ENCODE measurements around the gene RNASE2.
"Not testable (repeated sequence)": the region's sequence is repeated elsewhere in the genome, so short reads cannot be mapped to it uniquely, and the experiment has no call there.

The RNASE2 gene

DNA sequence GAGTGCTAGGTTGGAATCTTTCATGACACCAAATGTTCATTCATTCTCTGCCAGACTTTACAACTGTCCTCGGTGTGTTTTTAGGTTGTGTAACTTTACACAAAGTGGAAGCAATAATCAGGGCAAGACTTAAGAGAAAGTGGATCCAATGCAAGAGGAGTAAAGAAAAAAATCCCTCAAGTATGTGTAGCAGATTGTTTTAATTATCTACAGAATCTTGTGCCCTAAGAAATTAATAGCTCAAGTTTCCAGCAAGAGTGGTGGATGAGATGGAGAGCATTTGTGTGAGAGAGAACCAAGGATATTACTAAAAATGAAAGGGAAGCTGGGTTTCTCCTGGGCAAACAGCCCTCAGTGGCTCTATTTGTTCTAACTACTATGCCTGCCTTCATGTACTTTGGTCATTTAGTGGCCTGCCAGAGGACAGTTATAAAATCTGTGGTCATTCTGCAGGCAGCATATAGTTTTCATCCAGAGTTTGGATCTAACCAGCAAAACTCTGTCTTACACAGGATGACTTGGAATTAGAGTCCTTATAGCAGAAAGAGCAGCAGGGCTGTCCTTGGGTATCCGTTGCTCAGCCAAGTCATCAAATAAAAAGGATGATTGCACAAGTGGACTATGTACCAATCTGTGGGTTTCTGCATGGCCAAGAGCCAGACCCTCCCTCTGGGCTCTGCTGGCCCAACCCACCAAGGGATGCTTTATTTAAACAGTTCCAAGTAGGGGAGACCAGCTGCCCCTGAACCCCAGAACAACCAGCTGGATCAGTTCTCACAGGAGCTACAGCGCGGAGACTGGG is at the start of gene RNASE2:
Gene RNASE2 (plus strand): TSS at position 752 of the 802 bp plus-strand sequence. CDS start 285 bp downstream, outside the sequence.
- not testable (repeated sequence) for DNase-seq (ENCODE audit: low spot score)

DNA sequence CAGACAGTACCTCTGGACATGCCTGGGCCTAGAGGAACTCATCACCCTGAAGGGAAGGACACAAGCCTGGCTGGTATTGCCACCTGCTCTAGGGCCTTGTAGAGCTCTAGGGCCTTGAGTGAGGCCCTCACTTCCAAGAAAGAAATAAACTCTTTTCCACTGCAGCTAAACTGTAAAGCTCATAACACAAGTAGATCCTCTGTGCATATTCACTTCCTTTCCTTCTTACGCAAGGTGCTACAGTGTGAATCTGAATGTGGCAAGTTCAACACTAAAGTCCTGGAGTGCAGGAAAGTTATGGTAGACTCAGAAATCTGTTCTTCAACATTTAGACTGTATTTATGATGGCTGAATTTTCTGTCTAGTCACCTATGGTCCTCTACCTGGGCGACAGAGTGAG is 49.6 kb upstream of the RNASE2 start:
- DNase-seq (ENCODE audit: low spot score): no peak

DNA sequence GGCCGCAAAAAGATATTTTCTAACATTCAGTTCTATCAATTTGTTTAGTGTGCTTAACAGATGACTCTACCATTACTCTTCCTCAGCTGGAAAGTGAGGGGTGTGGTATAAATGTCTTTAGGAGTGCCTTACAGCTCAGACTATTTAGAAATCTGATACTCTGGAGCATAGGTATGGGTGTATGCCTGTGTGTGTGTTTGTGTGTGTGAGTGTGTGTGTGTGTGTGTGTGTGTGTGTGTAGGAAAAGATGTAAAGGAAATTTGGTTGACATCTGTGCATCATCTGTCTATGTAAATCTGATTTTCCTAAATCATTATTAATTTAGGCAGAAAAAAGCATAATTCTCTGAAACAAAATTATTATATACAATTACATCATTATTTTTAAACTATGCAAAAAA is 48.1 kb upstream of the RNASE2 start:
- no peak for DNase-seq (ENCODE audit: low spot score)

DNA sequence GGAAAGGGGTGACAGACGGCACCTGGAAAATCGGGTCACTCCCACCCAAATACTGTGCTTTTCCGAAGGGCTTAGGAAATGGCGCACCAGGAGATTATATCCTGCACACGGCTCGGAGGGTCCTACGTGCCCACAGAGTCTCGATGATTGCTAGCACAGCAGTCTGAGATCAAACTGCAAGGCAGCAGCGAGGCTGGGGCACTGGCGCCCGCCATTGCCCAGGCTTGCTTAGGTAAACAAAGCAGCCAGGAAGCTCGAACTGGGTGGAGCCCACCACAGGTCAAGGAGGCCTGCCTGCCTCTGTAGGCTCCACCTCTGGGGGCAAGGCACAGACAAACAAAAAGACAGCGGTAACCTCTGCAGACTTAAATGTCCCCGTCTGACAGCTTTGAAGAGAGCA is 44.5 kb upstream of the RNASE2 start:
- not testable (repeated sequence) for DNase-seq (ENCODE audit: low spot score)

DNA sequence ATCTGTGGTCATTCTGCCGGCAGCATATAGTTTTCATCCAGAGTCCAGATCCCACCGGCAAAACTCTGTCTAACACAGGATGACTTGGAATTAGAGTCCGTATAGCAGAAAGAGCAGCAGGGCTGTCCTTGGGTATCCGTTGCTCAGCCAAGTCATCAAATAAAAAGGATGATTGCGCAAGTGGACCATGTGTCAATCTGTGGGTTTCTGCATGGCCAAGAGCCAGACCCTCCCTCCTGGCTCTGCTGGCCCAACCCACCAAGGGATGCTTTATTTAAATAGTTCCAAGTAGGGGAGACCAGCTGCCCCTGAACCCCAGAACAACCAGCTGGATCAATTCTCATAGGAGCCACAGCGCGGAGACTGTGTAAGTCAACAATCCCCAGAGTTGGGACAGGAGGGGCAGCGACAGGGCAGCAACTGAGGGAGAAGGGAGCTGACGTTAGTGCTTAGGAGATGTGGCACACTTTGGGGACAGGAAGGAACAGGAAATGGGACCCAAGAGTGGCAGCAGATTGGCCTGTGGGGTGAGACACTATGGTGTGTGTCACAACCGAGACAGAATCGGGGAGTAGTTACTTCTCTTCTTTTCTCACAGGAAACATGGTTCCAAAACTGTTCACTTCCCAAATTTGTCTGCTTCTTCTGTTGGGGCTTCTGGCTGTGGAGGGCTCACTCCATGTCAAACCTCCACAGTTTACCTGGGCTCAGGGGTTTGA is 36.1 kb upstream of the RNASE2 start:
- DNase-seq (ENCODE audit: low spot score): not testable (repeated sequence)

DNA sequence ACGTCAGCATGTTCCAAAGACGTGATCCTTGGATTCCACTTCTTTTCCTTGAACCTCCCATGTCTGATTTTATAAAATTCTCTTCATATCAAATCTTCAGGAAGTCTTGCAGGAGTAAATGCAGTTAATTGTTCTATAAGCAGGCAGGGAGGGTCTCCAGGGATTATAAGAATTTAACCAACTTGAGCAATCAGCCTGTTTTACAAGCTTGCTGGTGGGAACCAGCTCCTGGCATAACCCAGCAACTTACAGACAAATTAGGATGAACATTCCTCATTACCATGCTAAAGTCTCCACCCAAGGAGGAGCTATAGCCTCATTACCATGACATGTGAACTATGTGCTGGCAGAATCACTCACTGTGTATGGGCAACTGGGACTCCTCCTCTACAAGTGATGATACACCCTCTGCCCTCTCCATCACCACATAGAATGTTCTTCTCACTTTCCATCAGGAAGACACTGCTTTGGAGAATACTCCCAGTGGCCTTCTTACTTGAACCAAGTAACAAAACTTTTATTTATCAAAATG is 31.5 kb upstream of the RNASE2 start:
- not testable (repeated sequence) for DNase-seq (ENCODE audit: low spot score)

DNA sequence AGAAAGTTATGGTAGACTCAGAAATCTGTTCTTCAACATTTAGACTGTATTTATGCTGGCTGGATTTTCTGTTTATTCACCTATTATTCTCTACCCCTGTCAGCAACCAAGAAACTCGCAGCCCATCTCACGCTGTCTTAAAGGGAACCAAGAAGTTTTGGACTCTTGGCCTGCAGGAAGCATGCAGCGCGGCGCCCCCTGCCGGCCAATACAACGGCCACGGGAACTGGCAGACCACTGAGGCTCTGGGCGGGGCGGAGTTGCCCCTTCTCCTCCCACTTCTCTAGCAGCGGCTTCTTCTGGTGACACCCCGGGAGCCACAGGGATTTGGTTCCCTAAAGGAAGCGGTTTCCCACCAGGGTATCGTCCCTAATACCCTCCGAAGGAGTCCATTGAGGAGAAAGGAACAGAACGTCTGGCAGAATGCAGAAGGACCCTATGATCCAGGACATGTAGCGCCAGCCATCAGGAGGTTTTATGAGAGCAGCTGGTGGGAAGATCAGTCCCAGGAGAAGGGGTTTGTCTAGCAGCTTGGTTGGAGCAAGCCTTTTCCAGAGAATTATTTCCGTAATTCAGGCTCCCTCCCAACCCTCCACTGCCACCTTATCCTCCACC is 21.0 kb upstream of the RNASE2 start:
- no peak for DNase-seq (ENCODE audit: low spot score)

DNA sequence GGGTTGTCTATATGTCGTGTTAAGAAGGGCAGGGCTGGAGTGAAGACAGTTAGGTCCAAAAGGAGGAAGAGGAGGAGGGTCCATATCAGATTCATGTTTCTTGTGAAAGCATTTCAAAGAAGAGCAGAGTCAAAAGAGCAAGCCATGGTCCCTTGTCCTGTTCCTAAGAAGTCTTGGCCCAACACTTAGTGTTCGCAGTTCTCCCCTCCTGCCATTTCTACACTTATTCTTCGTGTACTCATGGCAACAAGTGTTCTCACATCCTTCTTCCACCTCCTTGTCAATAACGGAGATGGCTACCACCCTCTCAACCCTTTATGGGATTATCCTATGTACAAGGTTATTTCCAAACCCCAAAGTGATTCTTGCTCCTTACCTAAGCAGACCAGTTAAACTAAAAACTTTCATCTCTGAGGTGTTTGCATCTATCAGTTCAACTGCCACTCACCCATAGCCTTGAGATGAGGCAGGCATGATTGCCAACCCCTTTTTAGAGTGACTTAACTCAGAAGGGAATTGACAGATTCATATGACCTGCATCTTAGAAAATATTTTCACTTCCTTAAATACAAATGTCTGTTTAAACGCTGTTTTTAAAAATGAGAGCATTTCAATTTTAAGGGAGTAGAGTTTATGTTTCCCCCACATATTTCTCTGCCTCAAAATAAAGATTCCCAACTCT is 19.8 kb upstream of the RNASE2 start:
- no peak for DNase-seq (ENCODE audit: low spot score)

DNA sequence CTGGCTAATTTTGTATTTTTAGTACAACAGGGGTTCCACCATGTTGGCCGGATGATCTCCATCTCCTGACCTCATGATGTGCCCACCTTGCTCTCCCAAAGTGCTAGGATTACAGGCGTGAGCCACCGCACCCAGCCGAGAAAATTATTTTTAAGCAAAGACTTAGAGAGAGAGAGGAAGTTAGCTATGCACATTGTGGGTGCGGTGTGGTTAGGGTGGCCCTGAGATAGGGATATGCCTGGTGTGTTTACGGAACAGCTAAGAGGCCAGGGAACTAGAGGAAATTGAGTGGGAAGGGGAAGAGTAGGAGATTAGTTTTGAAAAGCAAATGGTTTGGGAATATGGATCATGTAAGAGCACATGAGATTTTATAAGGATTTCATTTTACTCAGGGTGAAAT is 10.1 kb upstream of the RNASE2 start:
- not testable (repeated sequence) for DNase-seq (ENCODE audit: low spot score)

DNA sequence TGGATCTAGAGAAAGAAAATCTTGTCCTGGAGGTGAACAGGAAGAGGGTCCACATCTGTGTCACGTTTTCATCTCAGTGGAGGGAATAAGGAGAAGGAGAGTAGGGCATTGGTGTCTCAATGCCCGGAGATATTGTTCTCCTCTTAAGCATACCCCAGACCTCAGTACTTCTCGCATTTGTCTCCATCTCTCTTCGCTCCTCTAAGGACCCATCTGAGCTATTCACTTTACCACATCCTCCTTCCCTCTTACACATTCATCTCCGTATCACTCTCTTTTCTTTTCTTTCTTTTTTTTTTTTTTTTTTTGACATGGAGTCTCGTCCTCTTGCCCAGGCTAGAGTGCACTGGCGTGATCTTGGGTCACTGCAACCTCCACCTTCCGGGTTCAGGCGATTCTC is 8.6 kb upstream of the RNASE2 start:
- DNase-seq (ENCODE audit: low spot score): not testable (repeated sequence)

DNA sequence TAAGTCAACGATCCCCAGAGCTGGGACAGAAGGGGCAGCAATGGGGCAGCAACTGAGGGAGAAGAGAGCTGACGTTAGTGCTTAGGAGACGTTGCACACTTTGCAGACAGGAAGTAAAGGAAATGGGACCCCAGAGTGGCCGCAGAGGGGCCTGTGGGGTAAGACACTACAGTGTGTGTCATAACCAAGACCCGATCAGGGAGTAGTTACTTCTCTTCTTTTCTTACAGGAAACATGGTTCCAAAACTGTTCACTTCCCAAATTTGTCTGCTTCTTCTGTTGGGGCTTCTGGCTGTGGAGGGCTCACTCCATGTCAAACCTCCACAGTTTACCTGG is 219 bp downstream of the RNASE2 start:
- not testable (repeated sequence) for DNase-seq (ENCODE audit: low spot score)

DNA sequence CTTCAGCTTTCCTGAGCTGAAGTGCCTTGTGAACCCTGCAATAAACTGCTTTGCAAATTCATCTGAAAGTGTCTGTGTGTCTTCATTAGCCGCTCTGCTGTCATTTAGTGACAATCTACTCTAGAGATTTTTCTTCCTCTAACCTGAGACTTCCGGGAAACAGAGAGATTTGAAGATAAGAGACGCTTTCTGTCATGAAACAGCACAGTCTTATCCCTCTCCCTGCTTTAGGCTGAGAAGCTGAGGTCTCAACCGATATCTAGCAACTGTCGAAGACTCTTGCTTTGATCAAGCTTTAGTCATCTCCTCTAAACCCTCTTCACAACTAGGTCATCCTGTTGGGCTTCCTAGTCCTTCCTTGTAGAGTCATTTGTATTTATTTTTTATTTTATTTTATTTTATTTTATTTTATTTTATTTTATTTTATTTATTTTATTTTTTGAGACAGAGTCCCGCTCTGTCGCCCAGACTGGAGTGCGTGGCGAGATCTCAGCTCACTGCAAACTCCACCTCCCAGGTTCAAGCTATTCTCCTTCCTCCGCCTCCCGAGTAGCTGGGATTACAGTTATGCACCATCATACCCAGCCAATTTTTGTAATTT is 1.2 kb downstream of the RNASE2 start:
- no peak for DNase-seq (ENCODE audit: low spot score)

DNA sequence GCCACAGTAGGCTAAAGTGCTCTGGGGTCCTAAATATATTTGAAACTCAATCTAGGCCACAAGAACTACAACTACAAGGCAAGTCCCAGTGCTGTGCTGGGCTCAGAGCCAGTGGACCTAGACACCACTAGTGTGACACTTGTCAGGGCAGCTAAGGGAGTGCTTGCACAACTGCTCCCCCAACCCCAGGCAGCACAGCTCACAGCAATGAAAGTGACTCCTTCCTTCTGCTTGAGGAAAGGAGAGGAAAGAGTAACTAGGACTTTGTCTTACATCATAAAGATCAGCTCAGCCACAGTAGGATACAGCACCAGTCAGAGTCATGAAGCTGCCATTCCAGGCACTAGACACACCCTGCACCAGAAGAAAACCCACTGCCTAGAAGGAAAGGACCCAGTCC is 3.7 kb downstream of the RNASE2 start:
- not testable (repeated sequence) for DNase-seq (ENCODE audit: low spot score)

DNA sequence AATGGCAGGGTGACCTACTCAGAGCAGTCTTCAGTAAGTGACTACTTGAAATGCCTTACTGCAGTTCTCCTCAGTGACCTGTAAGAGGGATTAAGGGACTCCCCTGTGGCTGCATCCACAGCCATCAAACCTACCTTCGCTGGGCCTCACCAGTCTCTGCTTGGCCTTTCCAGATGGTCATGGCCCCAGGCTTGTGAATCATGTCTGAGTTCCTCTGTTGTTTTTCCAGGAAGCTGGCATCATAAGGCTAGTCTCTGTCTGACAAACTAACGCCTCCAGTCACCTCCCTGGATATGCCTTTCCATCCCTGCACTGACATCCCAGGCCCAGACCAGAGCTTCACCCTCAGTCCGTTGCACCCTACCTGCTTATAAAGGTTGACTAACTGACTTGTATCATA is 14.0 kb downstream of the RNASE2 start:
- no peak for DNase-seq (ENCODE audit: low spot score)

DNA sequence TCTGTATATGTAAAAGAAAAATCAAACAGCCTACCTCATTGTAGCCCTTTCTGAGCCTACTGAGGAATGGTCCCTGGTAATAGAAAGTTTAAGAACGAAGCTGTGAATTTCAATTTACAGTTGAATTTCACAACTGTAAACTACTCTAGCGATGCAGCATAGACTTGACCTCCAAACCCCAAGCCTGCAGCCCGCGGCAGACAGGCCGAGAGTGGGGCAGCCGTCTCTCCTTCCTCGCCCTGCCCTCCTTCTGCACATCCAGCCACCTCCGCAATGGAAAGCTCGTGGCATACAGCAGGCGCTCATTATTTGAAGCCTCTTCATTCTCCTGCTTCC is 15.3 kb downstream of the RNASE2 start:
- DNase-seq (ENCODE audit: low spot score): peak; percentile 20

DNA sequence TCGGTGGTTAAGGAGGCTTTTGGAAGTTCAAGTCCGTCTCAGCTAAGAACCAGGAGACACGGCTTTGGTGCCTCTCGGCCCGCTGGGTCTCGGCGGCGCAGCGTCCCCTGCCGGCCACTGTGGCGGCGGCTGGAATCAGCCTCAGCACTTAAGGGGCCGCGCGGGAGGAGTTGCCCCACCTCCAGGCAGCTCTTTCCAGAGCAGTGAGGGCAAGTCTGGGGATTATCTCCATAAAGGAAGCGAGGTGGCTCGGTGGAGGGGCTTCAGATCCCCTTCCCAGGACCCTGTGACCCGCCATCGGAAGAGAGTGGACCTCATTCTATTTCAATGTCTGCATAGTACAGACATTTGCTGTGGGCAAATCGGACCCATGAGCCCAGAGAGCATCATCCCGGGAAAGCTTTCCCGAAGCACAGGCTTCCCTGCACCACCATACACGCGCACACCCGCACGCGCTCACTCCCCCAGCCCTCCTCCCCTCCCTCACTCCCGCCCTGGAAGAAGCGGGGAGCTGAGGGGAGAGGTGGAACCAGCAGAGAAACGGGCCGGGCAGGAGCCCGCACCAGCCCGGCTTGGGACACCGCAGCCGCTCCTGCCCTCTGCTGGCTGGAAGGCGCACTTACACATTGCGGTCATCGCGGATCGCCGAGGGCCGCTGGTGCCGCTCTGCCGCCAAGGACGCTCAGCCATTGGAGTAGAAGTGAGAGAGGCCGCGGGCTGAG is 15.9 kb downstream of the RNASE2 start:
- peak; percentile 69 for DNase-seq (ENCODE audit: low spot score)

DNA sequence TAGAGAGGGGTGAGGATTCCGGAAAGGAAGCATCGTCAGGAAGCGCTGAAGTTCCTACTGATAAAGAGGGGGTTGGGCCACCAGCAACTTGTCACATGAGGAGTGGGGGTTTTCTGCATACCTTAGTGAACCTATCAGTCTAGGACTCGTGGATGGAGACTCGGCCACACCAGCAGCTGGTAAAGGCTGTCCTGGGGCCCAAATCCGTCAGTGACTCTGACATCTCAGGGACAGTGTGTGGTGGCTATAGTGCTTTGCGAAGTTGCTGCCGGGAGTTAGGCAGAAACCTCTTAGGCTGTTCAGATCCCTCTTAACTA is 16.4 kb downstream of the RNASE2 start:
- no peak for DNase-seq (ENCODE audit: low spot score)

DNA sequence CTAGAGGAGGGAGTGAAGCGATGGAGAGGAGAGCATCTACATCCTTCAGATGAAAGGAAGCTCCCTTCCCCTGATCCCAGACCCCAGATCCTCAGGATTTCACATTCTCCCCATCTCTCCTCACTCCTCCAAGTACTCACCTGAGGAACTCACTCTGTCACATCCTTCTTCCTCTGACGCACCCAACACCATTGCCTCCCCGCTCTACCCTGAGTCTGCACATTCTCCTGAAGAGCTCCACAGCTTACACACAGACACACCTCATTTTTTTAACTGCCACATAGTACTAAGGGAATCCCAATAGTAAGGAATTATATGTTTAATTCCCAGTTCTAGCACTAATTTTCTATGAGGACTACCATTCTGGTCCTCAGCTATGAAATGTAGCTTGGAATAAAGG is 18.2 kb downstream of the RNASE2 start:
- no peak for DNase-seq (ENCODE audit: low spot score)

DNA sequence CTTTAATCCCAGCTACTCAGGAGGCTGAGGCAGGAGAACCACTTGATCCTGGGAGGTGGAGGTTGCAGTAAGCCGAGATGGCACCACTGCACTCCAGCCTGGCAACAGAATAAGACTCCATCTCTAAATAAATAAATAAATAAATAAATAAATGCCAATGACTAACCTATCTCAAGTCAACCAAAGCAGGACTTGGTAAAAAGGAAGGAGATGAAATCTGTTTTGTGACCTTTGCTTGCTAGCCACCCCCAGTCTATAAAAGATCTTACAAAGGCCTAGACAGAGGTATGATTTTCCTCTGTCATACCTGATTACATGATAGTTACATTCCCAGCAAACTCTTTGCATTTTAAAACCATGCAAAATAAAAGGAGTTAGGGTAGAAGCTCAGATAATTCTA is 21.0 kb downstream of the RNASE2 start:
- DNase-seq (ENCODE audit: low spot score): no peak

DNA sequence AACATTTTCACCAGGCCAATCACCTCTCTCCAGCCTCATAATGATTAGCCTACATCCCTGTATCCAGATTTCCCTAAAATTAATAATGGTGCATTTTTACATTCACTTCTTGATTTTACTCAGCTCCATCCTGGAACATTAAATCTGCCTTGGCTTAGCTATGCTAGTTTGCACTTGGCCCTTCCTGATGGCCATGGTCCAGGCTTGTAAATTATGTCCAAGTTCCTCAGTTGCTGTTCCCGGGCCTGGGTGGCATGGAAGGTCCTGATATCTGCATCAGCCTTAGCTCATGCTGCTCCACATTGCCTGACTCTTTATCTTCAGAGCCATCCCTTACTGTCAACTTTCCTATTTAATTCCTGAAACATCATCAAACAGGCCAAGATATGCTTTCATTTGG is 23.4 kb downstream of the RNASE2 start:
- no peak for DNase-seq (ENCODE audit: low spot score)

DNA sequence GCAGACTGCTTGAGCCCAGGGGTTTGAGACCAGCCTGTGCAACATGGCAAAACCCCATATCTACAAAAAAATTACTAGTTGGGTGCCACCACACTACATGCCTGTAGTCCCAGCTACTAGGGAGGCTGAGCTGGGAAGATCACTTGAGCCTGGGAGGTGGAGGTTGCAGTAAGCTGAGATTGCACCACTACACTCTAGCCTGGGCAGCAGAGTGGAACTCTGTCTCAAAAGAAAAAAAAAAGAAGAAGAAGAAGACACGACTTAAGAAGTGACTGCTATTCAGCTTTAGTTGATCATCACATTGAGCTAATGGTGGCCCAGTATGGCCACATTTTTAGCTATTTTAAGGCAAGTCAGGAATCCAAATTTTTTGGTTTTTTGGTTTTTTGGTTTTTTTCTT is 25.6 kb downstream of the RNASE2 start:
- DNase-seq (ENCODE audit: low spot score): no peak

Measured in HuH-7.5 (cell line).